ENCODE data around the gene ZNF76. TPM values are rescaled to one million over a fixed set of nuclear protein-coding genes. Genes with fewer than 3 reads are reported as not detected.

Gene ZNF76
- total and polyA plus RNA-seq, 9 of the 15 experiments (the other 6 are each of a cell fraction or from before 2014, with no cell fraction given): 1.2 to 17.8 (median 10.7) TPM

- TF ChIP-seq KDM1A (IDR thresholded peaks at IDR 0.05): no peak
- TF ChIP-seq U2AF1 (optimal IDR thresholded peaks at IDR 0.05; ENCODE audit: low read depth, low read length): no peak
- no peak for TF ChIP-seq VEZF1 (CRISPR knock-in tag; IDR thresholded peaks at IDR 0.05)
- no peak for TF ChIP-seq ZNF239 (CRISPR knock-in tag; IDR thresholded peaks at IDR 0.05)
- 0 out of 2 replicates have a peak, but pooled peaks have one; percentile 63 for TF ChIP-seq TRIM28 (IDR thresholded peaks at IDR 0.05)
- no peak for TF ChIP-seq TSC22D4 (tag; IDR thresholded peaks at IDR 0.05)
- no peak for TF ChIP-seq PRPF4 (IDR thresholded peaks at IDR 0.05; ENCODE audit: insufficient read depth, low read depth, low read length, poor library complexity, severe bottlenecking)
- TF ChIP-seq STAT6 (CRISPR knock-in tag; IDR thresholded peaks at IDR 0.05): no peak
- no peak for TF ChIP-seq ZNF354B (CRISPR knock-in tag; IDR thresholded peaks at IDR 0.05)
- TF ChIP-seq ARID3A (IDR thresholded peaks at IDR 0.05; ENCODE audit: borderline replicate concordance, low read depth, low read length): no peak
- TF ChIP-seq DACH1 (IDR thresholded peaks at IDR 0.05; ENCODE audit: partially characterized antibody): no peak
- TF ChIP-seq HDGF (IDR thresholded peaks at IDR 0.05): no peak
- TF ChIP-seq CBX3 (IDR thresholded peaks at IDR 0.05; ENCODE audit: borderline replicate concordance in 1 of 2, low read length in 2 of 2): peak in 1 of 2 experiments; percentile 91; a peak in 2 of 3 replicates
- TF ChIP-seq MCM7 (IDR thresholded peaks at IDR 0.05): no peak
- no peak for TF ChIP-seq PRMT5 (CRISPR knock-in tag; IDR thresholded peaks at IDR 0.05)
These were observed 24.6 kb upstream of the ZNF76 start (continued) for GRCh38 chr6:35234901-35235300.

All from K562 (cell line).